TTC549 (cell line): ENCODE measurements around the gene RALGPS1.

ENCODE experiments used
- FAIRE-seq: peaks from 2 replicates; lab custom pipeline; 2012; peaks lifted over from hg19 to GRCh38; lab: Jason Lieb, UNC

The RALGPS1 gene

GRCh38 chr9:127079446-127080140 lies 165.0 kb downstream of the RALGPS1 start:
- FAIRE-seq = no peak

DNA sequence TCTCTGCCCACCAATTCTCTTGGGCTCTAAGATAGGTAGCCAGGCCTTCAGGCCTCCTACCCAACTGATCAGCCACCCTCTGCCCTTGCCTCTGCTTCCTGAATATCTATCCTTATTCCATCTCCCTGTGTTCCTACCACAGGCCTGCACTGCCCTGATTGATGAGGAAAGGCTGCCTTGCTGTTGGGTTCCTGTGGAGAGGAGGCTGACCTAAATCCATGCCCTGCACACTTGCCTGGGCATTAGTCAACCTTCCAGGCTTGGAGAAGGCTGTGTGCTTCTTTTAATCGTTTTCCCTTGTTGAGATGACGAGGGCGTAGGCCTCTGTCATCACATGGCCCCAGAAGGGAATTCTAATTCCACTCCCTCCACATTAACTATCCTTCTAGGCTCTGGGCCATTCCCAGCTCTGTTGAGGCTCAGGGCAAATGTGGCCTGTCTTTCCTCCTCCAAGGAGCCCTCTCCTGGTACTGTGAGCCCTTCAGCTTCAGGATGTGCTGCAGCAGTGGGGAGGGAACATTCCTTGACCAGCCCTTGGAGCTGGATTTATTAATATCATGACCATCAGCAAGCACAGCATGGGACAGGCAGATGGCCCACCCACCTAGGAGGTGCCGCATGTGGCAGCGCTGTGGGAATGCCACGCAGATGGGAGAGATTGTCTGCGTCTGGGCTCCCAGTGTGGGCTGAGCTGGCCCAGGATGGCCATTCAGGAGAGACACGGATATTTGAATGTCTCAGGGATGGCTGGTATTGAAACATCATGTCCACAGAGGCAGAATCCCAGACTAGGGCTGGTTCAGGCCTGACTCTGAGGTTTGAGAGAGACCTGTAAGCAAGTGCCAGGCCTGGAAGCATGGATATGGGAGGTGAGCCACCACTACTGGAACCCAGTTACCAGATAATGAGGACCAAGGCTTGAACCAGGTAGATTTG lies 166.9 kb downstream of the RALGPS1 start:
- no peak for FAIRE-seq

GRCh38 chr9:127083138-127083980 lies 168.8 kb downstream of the RALGPS1 start:
- no peak for FAIRE-seq

DNA sequence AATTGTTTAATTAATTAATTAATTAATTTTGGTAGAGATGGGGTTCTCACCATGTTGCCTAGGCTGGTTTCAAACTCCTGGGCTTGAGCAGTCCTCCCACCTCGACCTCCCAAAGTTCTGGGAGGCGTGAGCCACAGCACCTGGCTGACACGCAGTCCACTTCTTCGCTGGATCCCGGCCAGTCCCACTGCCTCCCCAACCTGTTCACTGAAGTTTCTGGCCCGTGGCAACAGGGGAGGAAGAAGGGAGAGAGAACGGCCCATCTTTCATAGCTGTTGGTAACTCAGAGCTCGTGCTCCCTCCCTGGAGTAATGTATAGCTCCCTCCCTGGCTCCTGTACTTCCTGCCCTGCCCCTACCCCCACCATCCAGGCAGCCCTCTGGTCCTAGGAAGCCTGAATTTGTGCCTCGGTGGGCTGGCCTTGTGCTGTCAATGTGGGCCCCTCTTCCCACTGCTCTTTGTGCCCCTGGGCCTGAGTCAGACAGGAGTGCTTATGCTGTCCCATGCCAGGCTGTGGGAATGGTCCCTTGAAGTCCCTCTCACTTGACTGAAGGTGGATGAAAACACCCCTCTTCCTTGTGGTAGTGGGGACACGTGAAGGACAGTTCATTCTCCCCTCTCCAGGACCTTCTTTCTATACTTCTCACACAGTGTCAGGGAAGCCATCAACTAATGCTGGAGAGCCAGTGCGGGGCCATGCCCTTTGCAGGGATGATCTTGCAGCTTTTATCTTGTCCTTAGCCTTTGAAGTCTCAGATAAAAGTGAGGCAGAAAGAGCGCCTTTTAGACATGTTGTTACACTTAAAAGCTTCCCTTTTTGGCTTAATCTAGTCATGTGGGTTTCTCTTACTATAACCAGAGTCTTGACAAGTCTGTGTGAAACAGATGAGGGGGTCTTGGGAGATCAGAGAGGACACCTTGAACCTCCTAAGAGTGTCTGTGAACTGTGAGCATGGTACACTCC lies 169.8 kb downstream of the RALGPS1 start:
- FAIRE-seq = no peak

GRCh38 chr9:127085186-127085585 lies 170.6 kb downstream of the RALGPS1 start:
- no peak for FAIRE-seq

GRCh38 chr9:127086771-127087170 lies 172.2 kb downstream of the RALGPS1 start:
- no peak for FAIRE-seq

DNA sequence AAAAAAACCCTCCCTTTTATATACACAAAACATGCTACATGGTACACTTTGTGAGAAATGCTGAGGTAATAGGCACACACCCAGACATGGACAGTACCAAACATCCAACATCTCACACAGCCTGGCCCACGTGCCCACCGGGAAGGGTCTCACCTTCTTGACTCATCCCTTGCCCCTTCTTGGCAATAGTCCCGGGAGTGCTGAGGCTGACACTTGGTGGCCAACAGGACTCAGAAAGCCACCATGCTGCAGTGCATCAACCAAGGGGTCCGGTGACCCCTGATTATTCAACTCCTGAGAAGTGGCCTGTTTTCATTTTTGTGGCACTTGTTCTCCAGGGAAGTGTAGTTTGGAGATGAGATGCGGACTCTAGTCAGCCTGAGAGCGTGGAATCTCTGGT lies 172.8 kb downstream of the RALGPS1 start:
- FAIRE-seq = no peak

DNA sequence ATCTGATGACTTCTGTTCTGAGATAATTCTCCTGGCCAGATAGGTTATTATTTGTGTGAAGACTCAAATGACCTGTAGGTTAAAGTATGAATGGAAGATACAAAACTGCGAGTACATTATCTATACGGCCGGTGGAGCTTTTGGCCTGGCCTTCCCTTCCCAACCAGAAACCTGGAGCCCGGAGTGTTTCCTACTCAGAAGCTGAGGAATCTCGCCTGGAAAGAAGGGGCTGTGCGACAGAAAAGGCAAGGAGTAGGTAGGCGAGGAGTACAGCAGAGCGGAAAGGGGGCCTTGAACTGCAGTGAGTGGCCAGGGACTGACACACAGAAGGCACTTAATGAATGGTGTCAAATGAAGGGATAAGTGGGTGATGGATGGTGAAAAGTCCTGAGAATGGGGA lies 173.3 kb downstream of the RALGPS1 start:
- no peak for FAIRE-seq

DNA sequence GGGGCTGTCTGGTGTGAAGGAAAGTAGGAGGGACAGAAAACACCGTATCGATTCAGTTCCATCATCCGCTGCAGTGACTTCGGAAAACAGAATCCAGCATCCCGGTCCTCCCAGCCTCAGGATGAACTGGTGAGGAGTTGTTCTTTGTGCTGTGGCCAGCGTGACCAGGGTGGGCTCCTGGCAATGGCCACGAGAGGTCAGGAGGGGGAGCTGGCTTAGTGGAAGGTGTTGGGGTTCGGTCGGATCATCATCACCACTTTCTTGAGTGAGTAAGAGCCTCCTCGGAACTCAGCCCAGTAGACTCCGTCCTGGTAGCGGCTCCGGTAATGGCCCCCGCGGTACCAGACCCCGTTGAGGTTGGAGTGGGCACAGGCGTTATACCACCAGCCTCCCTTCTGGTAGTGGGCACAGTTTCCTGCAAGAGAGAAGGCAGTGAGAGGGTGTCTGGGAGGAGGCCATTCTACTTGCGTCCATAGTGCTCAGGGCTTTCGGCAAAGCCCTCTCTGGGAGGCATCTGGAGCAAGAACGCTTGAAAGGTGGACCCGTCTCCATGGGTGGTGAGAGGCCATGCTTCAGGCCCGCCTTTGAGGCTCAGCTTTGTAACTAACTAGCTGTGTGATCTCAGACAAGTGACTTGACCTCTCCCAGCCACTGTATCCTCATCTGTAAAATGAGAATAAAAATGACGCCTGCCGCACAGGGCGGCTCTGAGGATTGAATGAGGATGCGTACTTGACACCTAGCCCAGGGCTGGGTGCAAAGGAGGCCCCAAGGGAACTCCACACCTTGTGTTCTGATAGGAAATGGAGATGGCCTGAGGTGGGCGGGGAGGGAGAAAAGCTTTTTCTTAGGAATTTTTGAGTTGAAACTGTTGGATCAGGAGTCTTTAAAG lies 174.4 kb downstream of the RALGPS1 start:
- FAIRE-seq = no peak

DNA sequence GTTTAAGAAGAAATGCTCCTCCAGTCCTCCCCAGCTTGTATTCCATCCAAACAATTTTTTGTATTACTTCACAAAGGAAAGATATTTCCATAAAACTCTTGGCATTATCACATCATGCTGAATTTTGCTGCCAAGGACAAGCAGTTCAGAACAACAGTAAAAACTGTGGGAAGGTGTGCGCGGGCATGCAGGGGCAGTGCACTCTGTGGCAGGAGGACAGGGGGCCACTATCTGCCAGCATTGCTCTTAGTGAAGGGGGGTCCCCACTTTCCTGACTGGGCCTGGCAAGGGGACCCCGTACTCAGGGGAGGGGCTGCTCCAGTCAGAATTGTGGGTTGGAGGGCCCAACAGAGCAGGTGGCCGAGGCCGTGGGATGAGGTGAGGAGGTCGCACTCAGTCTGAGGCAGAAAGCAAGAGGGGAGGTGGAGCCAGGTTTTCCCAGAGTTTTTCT lies 175.1 kb downstream of the RALGPS1 start:
- FAIRE-seq = no peak

- no peak for FAIRE-seq
Measured at GRCh38 chr9:127090341-127090985, 175.9 kb downstream of the RALGPS1 start.

- no peak for FAIRE-seq
Measured at GRCh38 chr9:127091526-127091925, 176.9 kb downstream of the RALGPS1 start.

DNA sequence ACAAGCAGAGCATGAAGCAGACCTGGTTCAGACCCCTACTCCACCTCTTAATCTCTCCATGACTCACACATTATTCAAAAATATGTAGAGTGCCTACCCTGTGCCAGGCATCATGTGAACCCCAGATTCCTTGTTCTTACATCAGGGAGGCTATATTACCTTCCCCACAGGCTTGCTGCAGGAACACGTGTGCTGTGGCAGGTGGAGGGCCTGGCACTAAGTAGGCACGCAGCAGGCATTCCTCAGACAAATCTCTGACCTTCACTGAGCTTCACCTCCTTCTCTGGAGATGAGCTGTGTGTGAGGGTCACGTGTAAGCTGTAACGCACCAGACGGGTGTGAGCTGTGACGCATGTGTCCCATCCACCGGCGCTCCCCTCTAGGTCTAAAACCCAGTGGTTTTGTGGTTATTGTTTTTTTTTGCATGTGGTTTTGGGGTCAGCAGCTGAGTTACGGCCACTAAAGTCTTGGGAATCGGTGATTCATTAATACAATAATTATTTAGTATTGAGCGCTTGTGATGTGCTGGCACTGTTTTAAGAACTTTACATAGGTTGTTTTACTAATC lies 177.5 kb downstream of the RALGPS1 start:
- no peak for FAIRE-seq

DNA sequence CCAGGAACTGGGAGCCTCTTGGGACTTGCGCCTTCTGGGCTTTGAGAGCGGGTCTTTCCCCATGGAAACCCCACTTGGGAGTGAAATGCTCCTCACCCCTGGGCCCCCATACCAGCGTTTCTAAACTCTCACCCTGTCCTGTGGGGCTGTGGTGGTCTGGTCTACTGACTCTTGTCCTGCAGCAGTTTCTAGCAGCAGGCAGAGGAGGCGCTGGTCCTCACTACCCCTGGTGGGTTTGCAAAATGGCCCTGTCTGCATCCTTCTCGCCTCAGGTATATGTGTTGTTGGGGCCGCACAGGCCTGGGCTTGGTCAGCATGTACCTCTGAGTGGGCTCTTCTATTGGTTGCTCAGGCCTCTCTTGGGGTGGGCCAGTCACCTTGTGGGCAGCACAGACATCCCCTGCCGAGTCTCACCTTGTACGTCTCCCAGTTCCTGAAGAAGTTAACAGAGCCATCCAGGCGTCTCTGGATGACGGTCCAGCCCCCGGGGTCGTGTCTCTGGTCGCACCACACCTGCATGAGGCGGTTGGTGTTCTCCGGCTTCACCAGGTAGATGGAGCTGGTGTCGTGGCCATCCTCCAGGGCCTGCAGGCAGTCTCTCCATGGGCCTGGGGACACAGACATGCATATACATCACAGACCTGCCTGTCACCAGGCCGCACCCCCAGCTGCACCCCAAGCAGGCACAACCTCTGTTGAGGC lies 178.9 kb downstream of the RALGPS1 start:
- no peak for FAIRE-seq

- FAIRE-seq = no peak
Measured at GRCh38 chr9:127095411-127095810, 180.8 kb downstream of the RALGPS1 start.

DNA sequence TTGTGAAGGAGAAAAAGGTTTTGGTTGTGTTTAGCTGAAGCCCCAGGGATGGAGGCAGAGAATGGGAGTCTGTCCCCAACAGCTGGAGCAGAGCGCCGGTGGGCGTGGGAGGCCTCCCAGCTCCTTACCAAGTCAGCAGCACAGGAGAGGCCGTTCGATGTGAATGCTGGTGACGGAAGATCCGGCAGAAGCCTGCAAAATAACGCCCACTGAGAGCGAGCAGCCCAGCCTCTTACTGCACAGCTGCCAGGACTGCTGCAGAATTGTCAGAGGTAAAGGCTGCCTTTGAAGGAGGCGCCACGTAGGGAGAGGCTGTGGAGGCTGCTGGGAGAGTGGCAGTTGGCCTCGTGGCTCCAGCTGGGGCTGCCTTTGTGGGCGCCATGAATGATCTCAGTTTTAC lies 181.6 kb downstream of the RALGPS1 start:
- FAIRE-seq = no peak

- no peak for FAIRE-seq
Measured at GRCh38 chr9:127097683-127098082, 183.1 kb downstream of the RALGPS1 start.

GRCh38 chr9:127098916-127099553 lies 184.5 kb downstream of the RALGPS1 start:
- FAIRE-seq = no peak
